CD4-positive, alpha-beta T cell treated with Interleukin-10 for 1 hour (primary cell): ENCODE data around the gene NAA15.
"Not testable (repeated sequence)": the region's sequence is repeated elsewhere in the genome, so short reads cannot be mapped to it uniquely, and the experiment has no call there.

Source experiments
- DNase-seq: peaks from one replicate; pipeline ENCODE4 v3.0.0-alpha.2; 2020

The NAA15 gene

DNA sequence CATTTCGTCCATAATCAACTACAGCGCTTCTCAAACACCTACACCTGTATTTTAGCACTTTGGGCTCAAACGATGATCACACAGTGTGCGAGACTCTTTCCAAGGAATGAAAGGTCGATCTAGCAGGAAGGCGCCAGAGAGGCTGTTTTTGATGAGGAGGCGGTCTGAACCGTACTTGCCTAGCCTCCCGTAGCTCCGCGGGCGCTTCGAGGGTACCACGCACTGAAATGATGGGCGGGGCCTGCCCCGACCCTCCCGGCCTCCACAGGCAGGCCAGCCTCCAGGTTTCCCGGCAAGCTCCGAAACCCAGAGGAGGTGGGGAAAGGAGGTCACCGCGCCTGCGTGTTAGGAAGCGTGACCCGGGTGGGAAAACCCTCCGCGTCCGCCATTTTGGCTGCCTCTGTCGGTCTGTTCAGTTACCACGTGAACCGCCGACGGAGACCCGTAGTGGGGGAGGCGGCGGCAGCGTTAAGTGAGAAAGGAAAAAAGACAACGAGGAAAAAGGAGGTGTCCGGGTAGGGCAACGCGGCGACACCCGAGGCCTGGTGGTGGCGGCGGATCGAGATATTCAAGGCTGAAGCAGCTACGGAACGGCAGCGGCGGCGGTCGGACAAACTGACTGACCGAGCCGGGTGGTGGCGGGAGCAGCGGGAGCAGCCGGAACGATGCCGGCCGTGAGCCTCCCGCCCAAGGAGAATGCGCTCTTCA, at the start of gene NAA15:
NAA15 (plus strand) TSS at position 393 of the 708 bp plus-strand sequence; CDS start at position 666, 273 bp downstream.
- peak; percentile 98 for DNase-seq

GRCh38 chr4:139253046-139253445, 48.3 kb upstream of the NAA15 start:
- DNase-seq: no peak

- DNase-seq: no peak
These were observed 47.6 kb upstream of the NAA15 start for GRCh38 chr4:139253713-139254112.

DNA sequence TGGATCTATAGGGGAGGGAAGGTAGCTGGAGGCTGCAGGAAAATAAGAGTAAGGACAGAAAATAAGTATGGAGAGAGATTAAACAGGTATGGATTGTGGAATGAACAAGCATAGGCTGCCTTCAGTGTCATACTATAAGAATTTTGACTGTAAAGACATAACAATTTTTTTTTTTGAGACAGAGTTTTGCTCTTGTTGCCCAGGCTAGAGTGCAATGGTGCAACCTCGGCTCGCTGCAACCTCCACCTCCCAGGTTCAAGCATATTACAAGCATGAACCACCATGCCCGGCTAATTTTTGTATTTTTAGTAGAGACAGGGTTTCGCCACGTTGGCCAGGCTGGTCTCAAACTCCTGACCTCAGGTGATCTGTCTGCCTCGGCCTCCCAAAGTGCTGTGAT, 45.7 kb upstream of the NAA15 start:
- DNase-seq: not testable (repeated sequence)

DNA sequence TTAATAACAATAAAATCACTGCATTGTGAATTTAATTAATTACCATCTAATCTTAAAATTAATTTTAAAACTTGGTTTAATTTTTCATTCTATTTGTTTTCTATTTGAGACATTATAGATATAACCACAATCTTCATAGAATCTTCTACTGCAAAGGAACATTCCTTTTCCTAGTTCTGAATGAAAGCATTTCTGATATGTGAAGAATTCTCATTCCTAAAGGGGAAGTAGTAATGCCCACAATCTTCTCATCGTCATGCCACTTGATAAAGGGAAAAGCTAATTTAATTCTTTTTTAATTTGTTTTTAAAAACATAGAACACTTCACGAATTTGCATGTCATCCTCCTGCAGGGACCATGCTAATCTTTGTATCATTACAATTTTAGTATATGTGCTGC, 45.0 kb upstream of the NAA15 start:
- no peak for DNase-seq

GRCh38 chr4:139265654-139266053, 35.7 kb upstream of the NAA15 start:
- no peak for DNase-seq

DNA sequence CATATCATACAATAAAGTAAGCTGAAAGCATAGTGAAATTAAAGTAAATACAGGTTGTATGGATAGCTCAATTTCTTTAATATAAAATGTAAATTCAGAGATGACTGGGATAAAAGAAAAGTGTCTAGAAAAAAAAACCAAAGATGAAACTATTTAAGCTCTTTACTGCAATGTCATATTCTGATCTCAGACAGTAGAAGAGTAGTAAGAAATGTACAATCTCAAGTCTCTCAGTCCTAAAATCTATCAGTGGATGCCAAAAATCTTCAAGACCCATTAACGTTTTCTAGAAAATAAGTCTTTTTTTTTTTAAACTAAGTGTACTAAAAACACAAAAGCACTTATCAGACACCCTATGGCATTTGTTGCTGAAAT, 35.1 kb upstream of the NAA15 start:
- DNase-seq: no peak

- DNase-seq: peak; percentile 78
These were observed 34.6 kb upstream of the NAA15 start for GRCh38 chr4:139266583-139267257.

GRCh38 chr4:139267301-139267700, 34.0 kb upstream of the NAA15 start:
- DNase-seq: no peak

- no peak for DNase-seq
These were observed 27.5 kb upstream of the NAA15 start for GRCh38 chr4:139273835-139274234.

DNA sequence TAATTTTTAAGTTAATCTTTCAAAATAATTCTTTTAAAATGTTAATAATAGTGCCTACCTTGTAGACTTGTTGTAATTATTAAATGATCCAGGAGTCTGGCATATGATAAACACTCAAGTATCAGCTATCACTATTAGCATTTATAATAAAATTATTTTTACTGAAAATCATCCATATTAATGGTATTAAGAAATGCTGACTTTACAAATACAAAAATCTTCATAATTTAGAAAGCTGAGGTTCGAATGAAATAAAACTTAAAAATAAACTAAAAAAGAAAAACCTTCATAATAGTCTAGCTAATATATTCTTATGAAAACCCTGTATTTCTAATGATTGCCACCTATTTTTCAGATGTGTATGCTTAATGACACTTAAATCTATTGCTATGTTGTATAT, 26.5 kb upstream of the NAA15 start:
- DNase-seq: no peak

GRCh38 chr4:139275281-139275735, 26.0 kb upstream of the NAA15 start:
- no peak for DNase-seq

DNA sequence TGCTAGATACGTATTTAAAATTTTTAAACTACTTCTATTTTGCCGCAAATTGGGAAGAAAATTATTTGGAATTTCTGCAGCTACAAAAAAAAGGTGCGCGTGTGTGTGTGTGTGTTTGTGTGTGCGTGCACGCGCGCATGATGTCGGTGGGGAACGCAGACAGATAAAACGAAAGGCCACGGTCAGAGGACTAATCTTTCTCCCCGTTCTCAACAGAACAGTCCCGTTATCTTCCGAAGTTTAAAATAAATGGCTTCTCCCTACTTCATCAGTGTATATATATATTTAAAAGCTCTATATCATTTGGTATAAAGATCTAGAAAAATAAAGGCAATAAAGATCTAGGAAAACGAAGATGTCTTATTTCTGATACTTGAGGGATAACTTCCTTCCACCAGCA, 22.8 kb upstream of the NAA15 start:
- no peak for DNase-seq

DNA sequence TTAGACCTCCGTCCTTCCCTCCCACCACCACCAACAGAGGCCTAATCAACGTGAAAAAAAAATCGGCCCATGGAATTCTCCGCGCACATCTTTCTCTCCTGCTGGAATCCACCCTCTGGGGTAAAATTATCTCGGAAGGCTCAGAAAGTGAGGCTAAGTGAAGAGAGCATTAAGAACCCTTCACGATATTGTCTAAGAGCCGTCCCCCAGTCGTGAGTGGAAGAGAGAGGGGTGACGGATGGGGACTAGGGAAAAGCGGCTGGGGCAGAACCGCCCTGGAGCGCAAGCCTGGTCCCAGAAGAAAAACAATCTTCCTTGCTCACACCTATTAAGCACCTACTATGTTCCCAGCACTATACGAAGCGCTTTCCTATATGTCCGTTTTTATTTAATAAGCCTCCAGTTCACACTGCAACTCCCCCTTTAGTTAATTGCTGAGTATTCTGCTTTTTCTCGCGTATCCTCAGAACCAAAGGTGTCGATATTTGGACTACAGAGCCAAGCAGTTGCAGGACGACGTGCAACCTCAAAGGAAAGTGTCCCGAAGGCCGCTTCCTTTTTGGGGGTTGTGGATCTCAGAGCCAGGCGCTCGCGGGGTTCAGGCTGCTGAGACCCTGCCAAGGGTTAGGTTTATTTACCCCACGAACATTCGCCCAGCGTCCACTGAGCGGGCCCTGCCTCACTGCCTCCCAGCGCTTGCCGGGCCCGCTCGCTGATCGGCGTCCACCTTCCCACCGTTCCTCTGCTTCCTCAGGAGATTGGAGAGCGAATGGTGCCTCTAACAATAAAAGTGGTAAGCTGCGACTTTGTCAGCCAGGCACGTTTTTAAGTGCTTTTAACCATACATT, 22.2 kb upstream of the NAA15 start:
- no peak for DNase-seq

GRCh38 chr4:139279760-139280620, 21.3 kb upstream of the NAA15 start, which contains the start of gene MGARP:
Gene MGARP (minus strand): TSS chr4:139280225. CDS start chr4:139280158, 67 bp downstream.
- no peak for DNase-seq

DNA sequence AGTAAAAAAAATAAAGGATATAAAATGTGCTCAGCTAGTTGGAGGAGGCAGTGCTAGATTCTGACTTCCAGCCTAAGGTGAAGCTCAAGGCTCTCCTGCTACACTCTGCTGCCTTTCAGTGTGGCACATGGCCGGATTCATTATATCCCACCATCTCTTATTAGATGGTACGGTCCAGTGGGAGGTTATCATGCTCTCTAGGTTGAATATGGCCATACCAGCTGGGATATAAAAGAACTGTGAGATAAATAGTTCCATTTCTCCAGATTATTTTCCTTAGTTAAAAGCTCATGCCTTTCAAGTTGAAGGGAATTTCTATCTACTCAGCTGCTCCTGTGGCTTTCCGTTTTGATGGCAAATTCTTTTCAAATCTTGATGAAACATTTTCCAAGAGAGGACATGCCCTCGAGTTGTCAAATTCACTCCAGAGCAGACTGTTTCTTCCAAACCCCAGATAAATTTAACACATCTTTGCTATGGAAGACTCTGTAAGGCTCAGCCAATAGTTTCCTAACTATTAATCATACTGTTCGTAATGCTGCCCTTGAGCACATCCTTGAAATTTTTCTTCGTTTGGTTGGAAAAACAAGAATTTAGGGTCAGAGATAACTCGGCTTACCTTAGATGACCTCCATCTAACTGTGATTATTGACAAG, 19.1 kb upstream of the NAA15 start:
- DNase-seq: no peak

- no peak for DNase-seq
These were observed 18.6 kb upstream of the NAA15 start for GRCh38 chr4:139282721-139283075.

DNA sequence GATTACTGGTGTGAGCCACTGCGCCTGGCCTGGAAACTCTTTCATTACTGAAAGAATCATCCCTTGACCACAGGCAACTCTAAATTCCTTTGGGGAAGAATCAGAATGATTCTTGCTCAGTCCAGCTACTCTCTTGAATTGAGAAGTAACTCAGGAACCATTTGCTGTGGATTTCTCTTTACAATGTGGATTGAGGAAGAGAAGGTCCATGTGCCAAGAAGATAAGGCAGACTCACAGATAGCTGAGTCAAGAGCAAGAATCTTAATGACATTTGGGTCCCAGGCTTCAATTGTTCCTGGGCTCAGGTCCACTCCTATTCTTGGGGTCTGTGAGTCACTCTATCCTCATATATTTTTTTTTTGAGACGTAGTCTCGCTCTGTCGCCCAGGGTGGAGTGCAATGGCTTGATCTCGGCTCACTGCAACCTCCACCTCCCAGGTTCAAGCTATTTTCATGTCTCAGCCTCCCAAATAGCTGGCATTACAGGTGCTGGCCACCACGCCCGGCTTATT, 15.1 kb upstream of the NAA15 start:
- no peak for DNase-seq

- DNase-seq: peak; percentile 97
These were observed 5.9 kb upstream of the NAA15 start for GRCh38 chr4:139295206-139295941.

- DNase-seq: no peak
These were observed 5.4 kb upstream of the NAA15 start for GRCh38 chr4:139295942-139296299.

GRCh38 chr4:139297001-139297410, 4.3 kb upstream of the NAA15 start:
- DNase-seq: no peak
